ENCODE measurements around the gene OR1B1. TPM values are rescaled to one million over a fixed set of nuclear protein-coding genes. Genes with fewer than 3 reads are reported as not detected.

Gene OR1B1
- total and polyA plus RNA-seq, 3 donors from 2014 or later = not detected

- no peaks in the 10 kb centered on the region for H3K9me3 ChIP-seq
- no peak overlapping the region for H3K27ac ChIP-seq
- WGBS, 2 donors = 39 to 55% methylated on average over 1 of the region's 1 CpG
- TF ChIP-seq POLR2A (IDR thresholded peaks at IDR 0.05) (no peak), CTCF (IDR thresholded peaks at IDR 0.05) (no peak)
- DNase-seq = no peak
- no peaks in the 10 kb centered on the region for H3K27me3 ChIP-seq
- no peaks in the 10 kb centered on the region for H3K36me3 ChIP-seq (ENCODE audit: low read depth, missing control alignments)
- intact Hi-C loops (cut with DNase I; ENCODE audit: low total_unique reads) = no loop called here
- H3K4me3 ChIP-seq = no peak overlapping the region
- no peaks in the 10 kb centered on the region for H3K4me1 ChIP-seq
Observed at GRCh38 chr9:122656378-122656777, 1.0 kb downstream of the OR1B1 start.

- intact Hi-C loops (cut with DNase I; ENCODE audit: low total_unique reads) = no loop called here
Observed at GRCh38 chr9:122642226-122642625, 15.2 kb downstream of the OR1B1 start.

GRCh38 chr9:122619996-122620395 is 37.4 kb downstream of the OR1B1 start:
- H3K4me1 ChIP-seq = no peaks in the 10 kb centered on the region
- no peaks in the 10 kb centered on the region for H3K36me3 ChIP-seq (ENCODE audit: low read depth, missing control alignments)
- intact Hi-C loops (cut with DNase I; ENCODE audit: low total_unique reads) = no loop called here
- TF ChIP-seq POLR2A (IDR thresholded peaks at IDR 0.05) (no peak), CTCF (IDR thresholded peaks at IDR 0.05) (no peak)
- DNase-seq = no peak
- no peak overlapping the region for H3K4me3 ChIP-seq
- no peaks in the 10 kb centered on the region for H3K9me3 ChIP-seq
- H3K27me3 ChIP-seq = no peaks in the 10 kb centered on the region
- WGBS, 2 donors = 71 to 85% methylated on average over 7 of the region's 7 CpGs
- H3K27ac ChIP-seq = no peak overlapping the region

More at GRCh38 chr9:122642226-122642625, 15.2 kb downstream of the OR1B1 start:
- H3K36me3 ChIP-seq (ENCODE audit: low read depth, missing control alignments) = no peaks in the 10 kb centered on the region
- H3K27me3 ChIP-seq = no peaks in the 10 kb centered on the region
- no peak for DNase-seq
- 41 to 46% methylated on average over 2 of the region's 2 CpGs for WGBS, 2 donors
- H3K4me1 ChIP-seq = no peaks in the 10 kb centered on the region
- no peaks in the 10 kb centered on the region for H3K9me3 ChIP-seq
- H3K4me3 ChIP-seq = no peak overlapping the region
- TF ChIP-seq POLR2A (IDR thresholded peaks at IDR 0.05) = no peak
- TF ChIP-seq CTCF (IDR thresholded peaks at IDR 0.05) = no peak
- H3K27ac ChIP-seq = no peak overlapping the region

- TF ChIP-seq POLR2A (IDR thresholded peaks at IDR 0.05) (no peak), CTCF (IDR thresholded peaks at IDR 0.05) (no peak)
- H3K4me3 ChIP-seq = no peak within 1 kb of the TSS
- WGBS, 2 donors = 75 to 93% methylated on average over 1 of the region's 1 CpG
- H3K27ac ChIP-seq = no peak within 1 kb of the TSS
- H3K27me3 ChIP-seq = no peaks in the 10 kb centered on the region
- no peaks in the 10 kb centered on the region for H3K36me3 ChIP-seq (ENCODE audit: low read depth, missing control alignments)
- no peaks in the 10 kb centered on the region for H3K4me1 ChIP-seq
- H3K9me3 ChIP-seq = no peaks in the 10 kb centered on the region
- intact Hi-C loops (cut with DNase I; ENCODE audit: low total_unique reads) = no loop called here
- no peak for DNase-seq
Observed at GRCh38 chr9:122614362-122614761, 43.1 kb downstream of the OR1B1 start, which contains the start of gene OR1Q1. Gene OR1Q1, plus strand, starts transcription at chr9:122614738. Its CDS starts 0 bp downstream, at chr9:122614738.

- WGBS, 2 donors = 85 to 90% methylated on average over 4 of the region's 4 CpGs
- Histone ChIP-seq H3K4me1 (no peaks in the 10 kb centered on the region), H3K27me3 (no peaks in the 10 kb centered on the region), H3K27ac (no peak overlapping the region), H3K36me3 (ENCODE audit: low read depth, missing control alignments) (no peaks in the 10 kb centered on the region), H3K4me3 (no peak overlapping the region), H3K9me3 (no peaks in the 10 kb centered on the region)
- intact Hi-C loops (cut with DNase I; ENCODE audit: low total_unique reads) = no loop called here
- DNase-seq = no peak
- TF ChIP-seq CTCF (IDR thresholded peaks at IDR 0.05) = no peak
- TF ChIP-seq POLR2A (IDR thresholded peaks at IDR 0.05) = no peak
Observed at GRCh38 chr9:122609804-122610203, 47.6 kb downstream of the OR1B1 start.
